NB4 (cell line): Measurements from ENCODE around the gene CEP170.
"Not testable (repeated sequence)": the region's sequence is repeated elsewhere in the genome, so short reads cannot be mapped to it uniquely, and the experiment has no call there.

Source experiments
- MAX ChIP-seq: IDR thresholded peaks from 2 replicates; pipeline ENCODE4 v1.6.1; 2011; ENCODE audit warnings: low read depth, low read length
- POLR2A ChIP-seq: IDR thresholded peaks from 2 replicates; pipeline ENCODE4 v1.6.1; 2011; ENCODE audit warnings: mild to moderate bottlenecking; ENCODE audit not compliant: insufficient read length; ENCODE audit errors: extremely low read depth
- TF ChIP-seq, protein P1 (sequence below): IDR thresholded peaks from one replicate; pipeline ENCODE4 v1.5.1; 2012; ENCODE audit warnings: low read depth, low read length

DNA sequence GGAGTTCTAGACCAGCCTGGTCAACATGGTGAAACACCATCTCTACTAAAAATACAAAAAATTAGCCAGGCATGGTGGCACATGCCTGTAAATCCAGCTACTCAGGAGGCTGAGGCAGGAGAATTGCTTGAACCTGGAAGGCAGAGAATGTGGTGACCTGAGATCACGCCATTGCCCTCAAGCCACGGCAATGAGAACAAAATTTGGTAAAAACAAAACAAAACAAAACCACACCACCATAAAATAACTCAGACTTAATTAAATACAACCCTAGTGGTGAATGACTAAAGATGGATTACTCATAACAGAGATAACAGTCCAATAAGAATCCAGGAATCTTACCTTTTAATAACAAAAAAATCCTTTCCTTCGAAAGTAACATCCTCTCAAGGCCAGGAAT, 167.7 kb downstream of the CEP170 start:
- TF ChIP-seq, protein P1, sequence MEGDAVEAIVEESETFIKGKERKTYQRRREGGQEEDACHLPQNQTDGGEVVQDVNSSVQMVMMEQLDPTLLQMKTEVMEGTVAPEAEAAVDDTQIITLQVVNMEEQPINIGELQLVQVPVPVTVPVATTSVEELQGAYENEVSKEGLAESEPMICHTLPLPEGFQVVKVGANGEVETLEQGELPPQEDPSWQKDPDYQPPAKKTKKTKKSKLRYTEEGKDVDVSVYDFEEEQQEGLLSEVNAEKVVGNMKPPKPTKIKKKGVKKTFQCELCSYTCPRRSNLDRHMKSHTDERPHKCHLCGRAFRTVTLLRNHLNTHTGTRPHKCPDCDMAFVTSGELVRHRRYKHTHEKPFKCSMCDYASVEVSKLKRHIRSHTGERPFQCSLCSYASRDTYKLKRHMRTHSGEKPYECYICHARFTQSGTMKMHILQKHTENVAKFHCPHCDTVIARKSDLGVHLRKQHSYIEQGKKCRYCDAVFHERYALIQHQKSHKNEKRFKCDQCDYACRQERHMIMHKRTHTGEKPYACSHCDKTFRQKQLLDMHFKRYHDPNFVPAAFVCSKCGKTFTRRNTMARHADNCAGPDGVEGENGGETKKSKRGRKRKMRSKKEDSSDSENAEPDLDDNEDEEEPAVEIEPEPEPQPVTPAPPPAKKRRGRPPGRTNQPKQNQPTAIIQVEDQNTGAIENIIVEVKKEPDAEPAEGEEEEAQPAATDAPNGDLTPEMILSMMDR: not testable (repeated sequence)
- TF ChIP-seq POLR2A, MAX: not testable (repeated sequence)
